K562 (cell line): ENCODE measurements around the gene EPS8. TPM values are rescaled to one million over a fixed set of nuclear protein-coding genes. Genes with fewer than 3 reads are reported as not detected.

Experiments
- CC2D1A ChIP-seq: fragments of 450-650 bp; IDR thresholded peaks from 2 replicates; pipeline ENCODE4 v1.6.1; 2017; ENCODE audit warnings: mild to moderate bottlenecking
- GTF2F1 ChIP-seq: IDR thresholded peaks from 2 replicates; pipeline ENCODE4 v1.6.1; 2011; ENCODE audit warnings: low read depth, low read length, improper control_type of control experiment
- RAD21 ChIP-seq, 2 experiments: fragments of 250-450 bp in 1 of 2; fragments of 450-650 bp in 1 of 2; sonication (Bioruptor Pico) in 1 of 2; formaldehyde crosslinking in 1 of 2; IDR thresholded peaks in 1 of 2; conservative IDR thresholded peaks in 1 of 2; 2 replicates each; pipeline versions ENCODE4 v1.4.0 to v1.8.0; 2020 to 2022; ENCODE audit warnings: mild to moderate bottlenecking in 2 of 2, moderate library complexity in 1 of 2
- SMC3 ChIP-seq: conservative IDR thresholded peaks from 2 replicates; pipeline ENCODE4 v1.6.1; 2011; ENCODE audit warnings: low read depth, low read length, improper control_type of control experiment; ENCODE audit not compliant: insufficient read depth
- polyA plus RNA-seq, 8 experiments: library from polyadenylated mRNA; depleted of rRNA in 4 of 8; stranded (reverse) in 5 of 8; unstranded in 3 of 8; fragments of >200 nt; fragmentation: Nextera tagmentation in 2 of 8; fragmentation: Illumina TruSeq in 1 of 8; extraction: Ambion mirVana in 2 of 8; extraction: Trizol in 1 of 8; gene quantifications; 2 replicates each; pipeline versions ENCODE4 v1.2.1 to v1.2.3, GENCODE V29; 2011 to 2014; ENCODE audit warnings: inconsistent platforms in 1 of 8, missing spikeins in 1 of 8
- total RNA-seq, 7 experiments: library from RNA; depleted of rRNA in 6 of 7; stranded (reverse); fragments of >200 nt in 6 of 7; fragmentation: Illumina TruSeq in 2 of 7; extraction: Trizol in 2 of 7; gene quantifications; 2 replicates each; pipeline versions ENCODE4 v1.2.1 to v1.2.3, GENCODE V29; 2011 to 2021; ENCODE audit warnings: low replicate concordance in 1 of 7
- TF ChIP-seq, protein P1 (sequence below), 2 experiments: fragments of 450-650 bp; formaldehyde crosslinking in 1 of 2; IDR thresholded peaks; 2 replicates each; pipeline versions ENCODE4 v1.4.0 to v1.6.1; 2014 to 2020; ENCODE audit warnings: mild to moderate bottlenecking in 2 of 2, borderline replicate concordance in 1 of 2, low read depth in 1 of 2
- TF ChIP-seq, protein P2 (sequence below): sonication (generic); formaldehyde crosslinking; IDR thresholded peaks from 2 replicates; pipeline ENCODE4 v1.8.0; 2022; ENCODE audit warnings: missing genetic modification reagents, mild to moderate bottlenecking, moderate library complexity, borderline replicate concordance

The EPS8 gene
- total and polyA plus RNA-seq, 9 of the 15 experiments (the other 6 are each of a cell fraction or from before 2014, with no cell fraction given): 0.10 to 1.9 (median 0.33) TPM

DNA sequence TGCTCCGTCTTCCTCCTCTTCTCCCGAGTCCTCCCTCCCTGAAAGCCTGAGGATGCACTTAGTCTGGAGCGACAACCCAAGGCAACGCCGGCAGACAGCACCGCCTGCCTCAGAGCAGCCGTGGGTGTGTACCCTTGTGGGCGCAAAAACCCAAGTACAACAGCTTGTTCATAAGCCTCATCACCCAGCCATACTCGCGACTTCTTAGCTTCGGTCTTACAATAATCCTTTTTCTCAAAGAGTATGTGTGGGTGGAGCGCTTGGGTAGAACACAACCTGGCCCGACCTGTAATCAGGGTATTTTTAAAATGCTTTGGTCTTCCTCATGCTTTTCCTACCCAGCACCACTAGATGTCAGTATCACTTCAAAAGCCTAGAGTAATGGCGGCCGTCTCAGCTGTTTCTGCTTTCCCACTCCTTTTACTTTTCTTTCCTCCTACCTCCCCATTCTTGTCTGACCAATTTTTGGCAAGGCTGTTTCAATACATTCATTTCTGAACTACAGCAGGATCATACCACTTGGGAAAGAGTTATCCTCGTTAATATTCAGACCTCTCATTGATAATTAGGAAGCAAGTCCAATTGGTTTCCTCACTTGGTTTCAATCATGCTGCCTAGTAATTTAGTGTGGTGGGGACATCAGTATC lies 198.9 kb downstream of the EPS8 start (continued):
- TF ChIP-seq, protein P1, sequence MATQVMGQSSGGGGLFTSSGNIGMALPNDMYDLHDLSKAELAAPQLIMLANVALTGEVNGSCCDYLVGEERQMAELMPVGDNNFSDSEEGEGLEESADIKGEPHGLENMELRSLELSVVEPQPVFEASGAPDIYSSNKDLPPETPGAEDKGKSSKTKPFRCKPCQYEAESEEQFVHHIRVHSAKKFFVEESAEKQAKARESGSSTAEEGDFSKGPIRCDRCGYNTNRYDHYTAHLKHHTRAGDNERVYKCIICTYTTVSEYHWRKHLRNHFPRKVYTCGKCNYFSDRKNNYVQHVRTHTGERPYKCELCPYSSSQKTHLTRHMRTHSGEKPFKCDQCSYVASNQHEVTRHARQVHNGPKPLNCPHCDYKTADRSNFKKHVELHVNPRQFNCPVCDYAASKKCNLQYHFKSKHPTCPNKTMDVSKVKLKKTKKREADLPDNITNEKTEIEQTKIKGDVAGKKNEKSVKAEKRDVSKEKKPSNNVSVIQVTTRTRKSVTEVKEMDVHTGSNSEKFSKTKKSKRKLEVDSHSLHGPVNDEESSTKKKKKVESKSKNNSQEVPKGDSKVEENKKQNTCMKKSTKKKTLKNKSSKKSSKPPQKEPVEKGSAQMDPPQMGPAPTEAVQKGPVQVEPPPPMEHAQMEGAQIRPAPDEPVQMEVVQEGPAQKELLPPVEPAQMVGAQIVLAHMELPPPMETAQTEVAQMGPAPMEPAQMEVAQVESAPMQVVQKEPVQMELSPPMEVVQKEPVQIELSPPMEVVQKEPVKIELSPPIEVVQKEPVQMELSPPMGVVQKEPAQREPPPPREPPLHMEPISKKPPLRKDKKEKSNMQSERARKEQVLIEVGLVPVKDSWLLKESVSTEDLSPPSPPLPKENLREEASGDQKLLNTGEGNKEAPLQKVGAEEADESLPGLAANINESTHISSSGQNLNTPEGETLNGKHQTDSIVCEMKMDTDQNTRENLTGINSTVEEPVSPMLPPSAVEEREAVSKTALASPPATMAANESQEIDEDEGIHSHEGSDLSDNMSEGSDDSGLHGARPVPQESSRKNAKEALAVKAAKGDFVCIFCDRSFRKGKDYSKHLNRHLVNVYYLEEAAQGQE (IDR thresholded peaks at IDR 0.05; ENCODE audit: borderline replicate concordance): peak; percentile 36; the same call in 1 of the 2 replicates
- TF ChIP-seq, protein P1 (CRISPR knock-in tag; IDR thresholded peaks at IDR 0.05; ENCODE audit: low read depth): no peak
- TF ChIP-seq GTF2F1: no peak
- peak; percentile 75 to 85 for TF ChIP-seq RAD21 (CRISPR knock-in tag; conservative IDR thresholded peaks at IDR 0.05 in 1 of 2, IDR thresholded peaks at IDR 0.05 in 1 of 2)
- TF ChIP-seq CC2D1A: 0 out of 2 replicates have a peak, but pooled peaks have one; percentile 18
- peak; percentile 33; the same call in 1 of the 2 replicates for TF ChIP-seq SMC3
- TF ChIP-seq, protein P2, sequence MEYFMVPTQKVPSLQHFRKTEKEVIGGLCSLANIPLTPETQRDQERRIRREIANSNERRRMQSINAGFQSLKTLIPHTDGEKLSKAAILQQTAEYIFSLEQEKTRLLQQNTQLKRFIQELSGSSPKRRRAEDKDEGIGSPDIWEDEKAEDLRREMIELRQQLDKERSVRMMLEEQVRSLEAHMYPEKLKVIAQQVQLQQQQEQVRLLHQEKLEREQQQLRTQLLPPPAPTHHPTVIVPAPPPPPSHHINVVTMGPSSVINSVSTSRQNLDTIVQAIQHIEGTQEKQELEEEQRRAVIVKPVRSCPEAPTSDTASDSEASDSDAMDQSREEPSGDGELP (CRISPR knock-in tag): peak; percentile 48
- TF ChIP-seq, all 486 proteins: peak for 9
